HG02938 (cell line): Measurements from ENCODE around the gene DLEC1.
"Not testable (repeated sequence)": the region's sequence is repeated elsewhere in the genome, so short reads cannot be mapped to it uniquely, and the experiment has no call there.

Source experiments
- ATAC-seq: cut with Tn5 transposase; IDR thresholded peaks from one replicate; pipeline ENCODE4 v1.9.1; 2021; ENCODE audit warnings: mild to moderate bottlenecking, moderate library complexity; ENCODE audit not compliant: unreplicated experiment

DLEC1 gene

DNA sequence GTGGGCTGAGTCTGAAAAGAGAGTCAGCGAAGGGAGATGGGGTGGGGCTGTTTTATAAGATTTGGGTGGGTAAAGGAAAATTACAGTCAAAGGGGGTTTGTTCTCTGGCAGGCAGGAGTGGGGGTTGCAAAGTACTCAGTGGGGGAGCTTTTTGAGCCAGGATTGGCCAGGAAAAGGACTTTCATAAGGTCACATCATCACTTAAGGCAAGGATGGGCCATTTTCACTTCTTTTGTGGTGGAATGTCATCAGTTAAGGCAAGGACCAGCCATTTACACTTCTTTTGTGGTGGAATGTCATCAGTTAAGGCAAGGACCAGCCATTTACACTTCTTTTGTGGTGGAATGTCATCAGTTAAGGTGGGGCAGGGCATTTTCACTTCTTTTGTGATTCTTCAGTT is 44.2 kb downstream of the DLEC1 start:
- ATAC-seq = not testable (repeated sequence)

DNA sequence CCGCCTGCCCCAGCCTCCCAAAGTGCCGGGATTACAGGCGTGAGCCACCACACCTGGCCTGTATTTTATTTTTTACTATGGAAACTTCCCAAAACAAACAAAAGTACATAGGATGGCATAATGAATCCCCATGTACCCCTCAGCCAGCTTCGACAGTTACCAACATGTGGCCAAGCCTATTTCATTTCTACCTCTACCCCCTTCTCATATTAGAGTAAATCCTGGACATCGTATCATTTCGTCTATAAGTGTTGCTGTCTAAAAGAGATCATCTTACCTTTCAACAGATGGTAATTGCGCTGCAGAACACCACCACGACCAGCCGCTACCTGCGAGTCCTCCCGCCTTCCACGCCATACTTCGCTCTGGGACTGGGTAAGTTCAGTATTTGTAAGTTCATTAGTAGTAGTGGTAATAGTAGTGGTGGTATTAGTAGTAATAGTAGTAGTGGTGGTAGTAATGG is 44.9 kb downstream of the DLEC1 start:
- no peak for ATAC-seq

DNA sequence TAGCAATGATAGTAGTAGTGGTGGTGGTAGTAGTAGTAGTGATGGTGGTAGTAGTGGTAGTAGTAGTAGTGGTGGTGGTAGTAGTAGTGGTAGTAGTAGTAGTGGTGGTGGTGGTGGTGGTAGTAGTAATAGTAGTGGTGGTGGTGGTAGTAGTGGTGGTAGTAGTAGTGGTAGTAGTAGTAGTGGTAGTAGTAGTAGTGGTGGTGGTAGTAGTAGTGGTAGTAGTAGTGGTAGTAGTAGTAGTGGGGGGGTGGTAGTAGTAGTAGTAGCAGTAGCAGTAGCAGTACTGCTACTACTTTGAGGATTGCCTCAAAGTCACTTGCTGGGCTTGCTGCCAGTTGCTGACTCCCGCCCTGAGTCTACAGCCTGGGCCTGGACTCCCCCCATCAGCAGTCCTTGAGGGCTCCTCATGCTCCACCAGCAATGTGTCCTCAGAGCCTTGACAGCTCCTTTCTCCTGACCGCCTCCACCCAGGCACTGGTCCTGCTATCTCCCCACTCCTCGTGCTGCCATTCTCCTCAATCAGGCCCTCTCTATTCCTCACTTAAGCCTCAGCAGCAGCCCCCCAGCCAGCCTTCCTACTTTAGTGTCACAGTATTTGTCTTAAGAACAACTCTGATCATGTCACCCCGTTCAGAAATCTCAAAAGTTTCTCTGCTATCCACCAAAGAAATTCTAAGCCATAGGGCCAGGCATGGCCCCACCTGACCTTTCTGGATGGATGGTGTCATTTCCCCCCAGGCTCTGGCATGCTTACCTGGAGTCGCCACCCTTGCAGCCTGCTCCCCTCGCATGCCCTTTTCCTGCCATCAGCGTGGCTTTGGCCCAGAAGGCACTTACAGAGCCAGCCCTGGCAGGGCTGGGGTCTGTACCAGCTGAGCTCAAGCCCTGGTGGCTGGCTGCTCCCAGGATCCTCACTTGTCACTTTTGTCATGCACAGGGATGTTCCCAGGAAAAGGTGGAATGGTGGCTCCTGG is 45.6 kb downstream of the DLEC1 start:
- no peak for ATAC-seq

DNA sequence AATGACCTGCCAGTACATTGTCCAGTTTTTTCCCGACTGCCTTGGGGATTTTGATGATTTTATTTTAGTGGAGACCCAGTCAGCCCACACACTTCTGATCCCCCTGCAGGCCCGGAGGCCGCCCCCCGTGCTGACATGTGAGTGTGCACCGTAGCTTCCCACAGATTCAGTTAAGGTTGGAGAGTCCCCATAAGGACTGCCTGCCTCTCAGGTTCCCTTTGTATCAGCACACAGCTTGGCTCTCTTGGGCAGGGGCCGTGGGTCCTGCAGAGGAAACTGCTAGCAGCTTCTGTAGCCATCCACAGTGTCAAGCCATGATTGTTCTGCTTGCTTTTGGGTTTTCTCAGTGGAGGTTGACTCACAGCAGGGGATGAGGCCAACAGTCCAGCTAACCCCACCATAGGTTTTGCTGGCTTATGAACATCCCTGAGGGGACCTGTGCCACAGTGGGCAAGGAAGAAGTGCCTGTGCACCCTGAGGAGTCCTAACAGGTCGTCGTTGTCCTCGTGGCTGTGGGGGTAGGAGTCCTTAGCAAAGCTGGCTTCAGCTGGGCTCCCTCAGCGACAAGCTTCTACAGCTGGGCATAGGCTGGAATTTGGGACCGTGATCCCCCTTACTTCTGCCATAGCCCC is 46.4 kb downstream of the DLEC1 start:
- ATAC-seq = no peak

DNA sequence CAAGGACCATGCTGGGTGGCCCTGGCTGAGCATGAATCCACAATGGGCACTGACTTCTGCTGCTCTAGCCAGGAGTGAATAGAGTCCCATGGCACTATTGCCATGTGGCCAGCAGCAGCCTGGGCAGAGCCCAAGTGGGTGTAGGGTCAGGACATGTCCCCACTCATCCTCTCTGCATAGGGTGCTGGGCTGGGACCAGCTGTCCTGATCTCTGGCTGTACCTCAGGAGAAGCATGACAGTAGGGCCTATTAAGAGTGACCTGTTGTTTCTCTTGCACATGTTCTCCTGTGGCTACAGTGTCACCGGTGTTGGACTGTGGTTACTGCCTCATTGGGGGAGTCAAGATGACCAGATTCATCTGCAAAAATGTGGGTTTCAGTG is 46.9 kb downstream of the DLEC1 start:
- ATAC-seq = no peak

DNA sequence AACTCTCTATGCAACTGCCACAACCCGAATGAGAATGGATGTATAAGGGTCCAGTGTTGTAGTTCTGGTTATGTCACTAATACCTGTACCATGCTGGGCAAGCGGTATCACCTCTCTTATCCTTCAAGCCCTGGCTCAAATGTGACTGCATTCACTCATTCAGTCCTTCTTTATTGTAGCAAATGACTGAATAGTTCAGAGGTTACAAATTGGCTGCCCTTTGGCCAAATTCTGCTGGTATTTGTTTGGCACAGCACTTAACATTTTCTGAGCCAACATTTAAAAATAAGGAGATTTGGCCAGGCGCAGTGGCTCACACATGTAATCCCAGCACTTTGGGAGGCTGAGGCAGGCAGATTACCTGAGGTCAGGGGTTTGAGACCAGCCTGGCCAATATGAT is 47.5 kb downstream of the DLEC1 start:
- ATAC-seq = no peak

DNA sequence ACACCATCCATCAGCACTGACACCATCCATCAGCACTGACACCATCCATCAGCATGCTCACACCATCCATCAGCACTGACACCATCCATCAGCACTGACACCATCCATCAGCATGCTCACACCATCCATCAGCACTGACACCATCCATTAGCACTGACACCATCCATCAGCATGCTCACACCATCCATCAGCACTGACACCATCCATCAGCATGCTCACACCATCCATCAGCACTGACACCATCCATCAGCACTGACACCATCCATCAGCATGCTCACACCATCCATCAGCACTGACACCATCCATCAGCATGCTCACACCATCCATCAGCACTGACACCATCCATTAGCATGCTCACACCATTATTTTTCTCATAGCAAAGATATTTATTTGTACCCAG is 48.3 kb downstream of the DLEC1 start:
- not testable (repeated sequence) for ATAC-seq

DNA sequence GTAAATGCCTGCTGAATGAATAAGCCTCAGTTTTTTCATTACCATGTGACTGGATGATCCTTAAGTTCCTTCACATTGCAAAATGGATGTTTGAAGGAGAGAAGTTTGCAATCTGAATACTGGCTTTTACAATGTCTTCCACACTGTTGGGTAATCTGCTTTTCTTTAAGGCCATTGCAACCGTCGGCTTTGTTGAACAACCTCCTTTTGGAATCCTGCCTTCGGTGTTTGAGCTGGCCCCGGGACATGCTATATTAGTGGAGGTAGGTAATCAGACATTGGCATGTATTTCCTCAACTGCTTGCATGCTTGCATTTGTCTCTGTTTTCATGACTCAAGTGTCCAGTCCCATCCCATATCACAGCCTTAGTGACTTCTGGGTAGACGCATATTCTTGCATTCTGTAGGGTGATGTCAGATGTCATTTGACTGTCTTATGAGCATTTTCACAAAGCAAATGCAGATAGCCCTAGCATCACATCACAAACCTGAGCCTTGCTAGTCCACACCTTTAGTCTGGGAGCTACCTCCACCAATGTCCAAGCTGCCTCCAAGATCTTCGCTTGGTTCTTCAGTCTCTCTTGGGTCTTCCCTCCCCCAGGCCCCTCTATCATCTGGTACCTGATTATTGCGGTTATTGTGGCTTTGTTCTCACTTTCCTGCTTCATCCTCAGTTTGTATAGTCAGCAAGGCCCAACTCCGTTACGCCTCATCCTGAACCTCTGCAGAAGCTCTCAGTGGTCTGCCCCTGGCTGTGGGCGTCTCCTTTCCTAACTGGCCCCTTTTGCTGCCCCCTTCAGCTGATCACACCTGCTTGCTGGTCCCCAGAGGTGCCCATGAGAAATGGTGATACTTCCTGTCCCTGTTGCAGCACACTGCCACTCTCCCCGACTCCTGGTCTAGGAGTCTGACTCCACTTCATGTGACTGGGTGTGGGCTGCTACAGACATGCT is 49.4 kb downstream of the DLEC1 start:
- ATAC-seq = no peak

DNA sequence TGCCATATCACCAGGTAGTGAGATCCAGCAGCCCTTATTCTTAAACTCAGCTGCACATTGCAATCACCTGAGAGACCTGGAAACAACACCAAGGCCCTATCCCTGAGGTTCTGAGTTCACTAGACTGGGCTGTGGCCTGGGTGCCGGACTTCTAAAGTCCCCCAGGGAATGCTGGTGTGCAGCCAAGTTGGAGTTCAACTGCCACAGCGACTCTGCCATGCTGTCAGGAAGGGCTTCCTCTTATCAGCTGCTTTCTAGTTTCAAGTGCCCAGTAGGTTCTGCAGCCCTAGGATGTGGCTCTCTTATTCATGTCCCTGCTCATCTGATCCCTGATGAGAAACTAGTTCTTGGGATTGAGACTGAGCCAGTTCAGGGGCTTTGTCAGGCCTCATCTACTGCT is 50.2 kb downstream of the DLEC1 start:
- ATAC-seq = no peak

DNA sequence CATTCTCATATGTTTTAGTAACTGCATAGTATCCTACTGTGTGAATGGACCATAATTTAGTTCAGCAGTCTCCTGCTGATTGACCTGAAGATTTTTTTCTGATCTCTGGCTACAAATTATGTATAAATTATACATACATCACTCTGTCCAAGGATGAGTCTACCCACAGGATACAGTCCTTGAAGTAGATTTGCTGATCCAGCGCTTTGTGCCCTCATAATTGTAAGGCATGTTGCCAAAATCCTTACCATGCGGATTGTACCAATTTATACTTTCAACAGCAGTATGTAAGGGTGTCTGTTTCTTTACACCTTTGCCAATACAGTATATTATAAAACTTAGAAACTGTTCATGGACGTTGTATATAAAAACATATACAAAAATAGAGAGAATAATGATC is 51.4 kb downstream of the DLEC1 start:
- no peak for ATAC-seq

DNA sequence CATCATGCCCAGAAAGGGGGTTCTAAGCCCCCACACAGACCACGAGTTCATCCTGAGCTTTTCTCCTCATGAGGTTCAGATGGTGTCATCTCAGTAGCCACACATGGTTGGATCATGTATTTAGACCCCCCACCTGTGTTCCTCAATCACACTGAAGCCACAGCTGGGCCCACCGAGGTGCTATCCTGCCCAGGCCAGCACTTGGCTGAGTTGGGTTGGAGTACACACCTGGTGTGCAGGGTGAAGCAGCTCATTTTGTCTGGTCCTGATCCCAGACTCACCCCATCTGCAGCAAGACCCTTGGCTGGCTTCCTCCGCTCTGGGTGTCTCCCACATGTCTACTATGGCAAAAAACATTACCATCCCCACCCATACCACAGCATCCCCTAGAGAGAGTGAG is 56.0 kb downstream of the DLEC1 start:
- ATAC-seq = no peak

DNA sequence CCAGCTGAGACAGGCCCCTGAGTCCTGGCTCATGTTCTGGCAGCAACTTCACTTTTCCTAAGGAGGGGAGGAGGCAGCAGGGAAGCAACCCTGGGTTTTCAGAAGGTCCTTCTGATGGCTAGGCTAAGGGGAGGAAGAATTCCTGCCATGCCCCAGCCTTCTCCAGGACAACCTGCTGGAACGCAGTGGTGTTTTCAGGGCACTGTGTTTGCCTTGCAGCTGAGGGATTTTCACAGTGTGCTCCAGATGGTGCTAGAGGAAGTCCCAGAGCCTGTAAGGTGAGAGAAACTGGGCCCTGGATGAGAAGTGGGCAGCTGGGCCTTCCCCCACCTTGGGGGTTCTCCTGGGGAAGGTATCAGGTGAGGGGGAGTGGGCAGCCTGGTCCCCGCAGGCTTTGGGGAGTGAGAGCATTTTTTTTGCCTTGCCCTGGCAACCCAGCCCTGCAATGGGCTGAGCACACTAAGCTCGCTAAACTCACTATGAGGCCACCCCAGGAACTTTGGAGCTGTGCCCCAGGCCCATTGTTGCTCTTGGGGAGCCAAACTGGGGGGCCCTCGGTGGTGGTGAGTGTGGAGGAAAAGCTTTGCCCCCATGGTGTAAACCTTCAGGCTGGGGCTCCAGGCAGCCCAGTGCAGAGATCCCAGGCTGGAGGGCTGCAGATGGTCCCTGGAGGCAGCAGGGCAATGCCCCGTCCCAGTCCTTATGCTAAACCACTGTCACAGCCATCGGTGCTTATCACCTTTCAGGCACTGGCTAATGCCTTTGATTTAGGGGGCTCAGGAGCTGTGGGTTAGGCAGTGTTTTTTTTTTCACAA is 56.9 kb downstream of the DLEC1 start:
- no peak for ATAC-seq

DNA sequence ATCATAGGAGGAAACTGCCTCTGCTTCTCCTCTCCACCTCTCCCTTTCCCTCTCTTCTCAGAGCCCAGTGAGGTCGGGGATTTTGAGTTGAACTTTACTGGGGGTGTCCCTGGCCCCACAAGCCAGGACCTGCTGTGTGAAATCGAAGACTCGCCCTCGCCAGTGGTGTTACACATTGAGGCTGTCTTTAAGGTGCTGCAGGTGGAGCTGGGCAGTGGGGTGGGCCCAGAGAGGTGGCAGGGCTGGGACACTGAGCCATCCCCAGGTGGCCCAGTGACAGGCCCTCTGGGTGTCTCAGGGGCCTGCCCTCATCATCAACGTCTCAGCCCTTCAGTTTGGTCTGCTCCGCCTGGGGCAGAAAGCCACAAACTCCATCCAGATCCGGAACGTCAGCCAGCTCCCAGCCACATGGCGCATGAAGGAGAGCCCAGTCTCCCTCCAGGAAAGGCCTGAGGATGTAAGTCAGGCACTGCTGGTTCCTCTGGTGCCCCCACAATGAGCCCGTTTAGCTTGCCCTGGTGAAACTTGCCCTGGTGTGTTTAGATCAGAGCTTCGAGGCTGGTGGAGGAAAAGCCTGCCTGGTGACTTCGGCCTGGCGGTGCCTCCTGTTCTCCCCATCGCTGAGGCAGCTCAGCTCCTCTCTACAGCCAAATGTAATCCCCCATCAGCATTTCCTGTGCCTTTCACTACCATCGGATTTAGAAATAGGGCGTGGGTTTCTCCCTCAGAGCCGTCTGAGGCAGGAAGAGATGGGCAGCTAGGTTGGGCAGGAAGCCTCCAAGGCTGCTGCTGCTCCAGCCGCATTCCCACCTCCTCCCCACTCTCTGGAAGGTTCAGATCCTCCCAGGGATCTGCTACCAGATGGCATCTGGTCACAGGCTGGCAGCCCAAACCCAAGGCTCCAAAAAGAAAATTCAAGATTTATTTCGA is 58.7 kb downstream of the DLEC1 start:
- no peak for ATAC-seq

DNA sequence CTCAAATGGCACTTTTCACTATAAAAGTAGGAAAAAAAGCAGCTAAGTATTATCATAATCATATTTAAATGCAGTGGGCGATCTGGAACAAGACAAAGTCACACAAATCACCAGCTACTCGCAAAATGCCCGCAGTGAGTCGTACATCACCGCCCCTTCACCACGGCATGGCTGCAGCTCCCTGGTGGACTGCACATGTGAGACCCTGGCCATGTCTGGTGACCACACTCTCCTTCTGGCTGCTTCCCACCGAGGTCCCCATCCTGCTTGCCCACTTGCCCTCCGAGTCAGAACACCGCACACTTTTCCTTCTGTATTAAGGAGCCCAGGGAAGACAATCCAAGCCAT is 59.3 kb downstream of the DLEC1 start:
- no peak for ATAC-seq

DNA sequence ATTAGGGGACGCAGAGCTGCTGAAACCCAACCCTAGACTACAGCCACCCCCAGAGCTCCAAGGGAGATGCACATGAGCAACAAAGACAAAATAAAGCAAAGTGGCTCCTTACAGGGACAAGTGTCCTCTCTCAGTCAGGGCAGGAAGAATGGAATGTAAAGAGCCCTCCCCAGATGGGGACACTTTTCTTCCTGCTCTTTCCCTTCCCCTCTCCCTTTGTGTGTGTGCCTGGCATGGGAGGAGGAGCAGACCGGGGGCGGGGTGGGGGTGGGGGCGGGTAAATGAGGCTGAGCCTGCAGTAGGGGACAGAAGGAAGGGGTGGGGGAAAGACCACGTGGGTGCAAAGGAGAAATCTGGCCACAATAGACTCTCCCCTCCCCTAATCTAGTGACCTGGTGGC is 60.5 kb downstream of the DLEC1 start:
- no peak for ATAC-seq

DNA sequence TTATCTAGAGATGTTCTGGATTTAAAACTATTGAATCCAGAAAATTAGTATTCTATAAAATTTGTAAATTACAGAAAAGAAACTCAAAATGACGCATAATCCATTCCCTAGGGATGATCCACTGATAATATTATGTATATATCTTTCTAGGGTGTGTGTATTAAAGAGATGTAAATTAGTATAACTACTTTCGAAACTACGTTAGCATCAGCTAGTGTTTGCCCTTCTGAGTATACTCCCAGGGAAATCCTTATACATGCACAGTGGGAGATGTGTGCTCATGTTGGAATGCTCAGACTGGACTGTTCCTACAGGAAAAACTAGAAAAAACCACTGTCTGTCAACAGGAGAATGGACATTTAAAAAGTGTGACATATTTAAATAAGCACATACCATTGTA is 61.5 kb downstream of the DLEC1 start:
- no peak for ATAC-seq

DNA sequence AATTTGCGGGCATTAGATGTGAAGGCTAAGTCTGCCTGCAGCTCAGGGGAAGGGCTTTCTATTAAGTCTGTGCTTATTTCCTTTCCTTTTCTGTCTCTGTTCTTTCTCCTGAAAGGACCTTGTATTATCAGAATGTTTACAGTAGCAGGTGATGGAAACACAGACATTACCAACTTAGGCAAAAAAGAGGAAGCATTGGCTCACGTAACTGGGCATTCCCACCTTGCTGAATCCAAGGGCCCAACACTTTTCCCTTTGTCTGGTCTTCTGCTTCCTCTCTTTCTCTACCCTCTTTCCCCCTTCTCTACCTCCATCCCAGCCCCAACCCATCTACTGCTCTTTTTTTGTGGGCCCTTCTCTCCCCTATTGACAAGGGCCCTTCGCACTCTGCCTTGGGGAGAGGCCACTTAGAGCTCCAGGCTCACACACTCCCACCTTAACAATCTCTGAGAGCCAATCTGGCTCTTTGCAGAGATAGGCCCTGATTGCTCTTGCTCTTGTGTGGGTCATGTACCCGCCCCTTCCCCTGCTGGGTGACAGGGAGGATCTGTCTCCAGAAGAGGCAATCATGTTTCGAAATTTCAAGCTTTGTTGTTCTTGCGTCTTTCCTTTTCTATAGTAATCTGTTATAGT is 62.9 kb downstream of the DLEC1 start:
- no peak for ATAC-seq

DNA sequence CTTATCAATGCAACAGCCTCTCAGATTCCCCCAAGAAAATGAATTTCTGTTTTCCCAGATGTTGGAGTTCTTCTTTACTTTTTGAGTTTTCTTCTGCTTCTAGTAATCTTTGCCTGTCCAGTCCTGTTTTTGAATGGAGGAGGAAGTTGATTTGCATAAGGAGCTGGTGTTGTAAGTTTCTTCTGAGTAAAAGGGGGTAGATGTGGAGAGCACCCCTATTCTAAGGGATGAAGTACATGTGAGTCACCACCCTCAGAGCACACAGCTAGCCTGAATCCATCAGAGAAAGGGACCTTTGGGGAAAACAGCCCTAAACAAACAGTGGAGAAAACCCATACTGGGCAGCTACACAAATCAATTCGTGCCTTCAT is 63.4 kb downstream of the DLEC1 start:
- ATAC-seq = no peak

DNA sequence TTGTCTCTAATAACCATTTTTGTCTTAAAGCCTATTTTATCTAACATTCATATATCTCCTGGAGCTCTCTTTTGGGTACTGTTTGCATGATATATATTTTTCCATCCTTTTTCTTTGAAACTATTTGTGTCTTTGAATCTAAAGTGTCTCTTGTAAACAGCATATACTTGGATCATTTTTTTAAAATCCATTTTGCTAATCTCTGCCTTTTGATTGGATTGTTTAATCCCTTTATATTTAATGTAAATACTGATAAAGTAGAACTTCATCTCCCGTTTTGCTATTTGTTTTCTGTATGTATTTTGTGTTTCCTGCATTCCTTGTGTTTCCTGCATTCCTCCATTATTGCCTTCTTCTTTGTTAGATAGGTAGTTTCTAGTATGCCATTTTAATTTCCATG is 66.5 kb downstream of the DLEC1 start:
- ATAC-seq = no peak
